WTC11 (cell line): ENCODE measurements around the gene WEE1. TPM values are rescaled to one million over a fixed set of nuclear protein-coding genes. Genes with fewer than 3 reads are reported as not detected.

Experiments used
- ATAC-seq: fragments of 200-7000 bp; cut with Tn5 transposase; 2 replicates; pipeline ENCODE4 v1.10.0; 2021; ENCODE audit warnings: mild to moderate bottlenecking, moderate library complexity
- CTCF ChIA-PET: fragments of 300-600 bp; sonication (Branson Sonifier 250); formaldehyde crosslinking; loops from one replicate; lab custom pipeline; 2021; ENCODE audit warnings: antibody characterized with exemption; lab: Charles Lee
- POLR2A ChIA-PET: fragments of 350-600 bp; sonication (Branson Sonifier 250); formaldehyde crosslinking; loops from one replicate; lab custom pipeline; 2021; ENCODE audit warnings: antibody characterized with exemption; lab: Charles Lee
- DNase-seq: peaks from one replicate; pipeline ENCODE4 v3.0.0; 2021; ENCODE audit warnings: low spot score
- H3K27ac Mint-ChIP-seq: 2 replicates; pipeline ENCODE4 v1.8.0; 2021; ENCODE audit warnings: mixed read lengths
- H3K27me3 Mint-ChIP-seq: 2 replicates; pipeline ENCODE4 v1.8.0; 2021; ENCODE audit warnings: low read depth, mild to moderate bottlenecking, moderate library complexity, mixed read lengths
- H3K36me3 Mint-ChIP-seq: 2 replicates; pipeline ENCODE4 v1.8.0; 2021; ENCODE audit warnings: mixed read lengths
- H3K4me1 Mint-ChIP-seq: 2 replicates; pipeline ENCODE4 v1.8.0; 2022; ENCODE audit warnings: mixed read lengths
- H3K4me3 Mint-ChIP-seq: 2 replicates; pipeline ENCODE4 v1.8.0; 2021; ENCODE audit warnings: mild to moderate bottlenecking, moderate library complexity, mixed read lengths
- H3K9me3 Mint-ChIP-seq: 2 replicates; pipeline ENCODE4 v1.8.0; 2021; ENCODE audit warnings: mixed read lengths
- CREB1 ChIP-seq: sonication (generic); formaldehyde crosslinking; IDR thresholded peaks from 2 replicates; pipeline ENCODE4 v1.8.0; 2023; ENCODE audit warnings: mild to moderate bottlenecking, missing genetic modification reagents
- ESRRA ChIP-seq: sonication (generic); formaldehyde crosslinking; IDR thresholded peaks from 2 replicates; pipeline ENCODE4 v1.8.1; 2022; ENCODE audit warnings: mild to moderate bottlenecking, missing genetic modification reagents, borderline replicate concordance
- FOXJ3 ChIP-seq: sonication (generic); formaldehyde crosslinking; IDR thresholded peaks from 2 replicates; pipeline ENCODE4 v1.9.0; 2021; ENCODE audit warnings: missing genetic modification reagents, mild to moderate bottlenecking, borderline replicate concordance
- FOXP1 ChIP-seq: sonication (generic); formaldehyde crosslinking; IDR thresholded peaks from 2 replicates; pipeline ENCODE4 v1.8.0; 2022; ENCODE audit warnings: missing genetic modification reagents, mild to moderate bottlenecking, moderate library complexity, borderline replicate concordance
- HMGA2 ChIP-seq: fragments of 250-450 bp; sonication (Bioruptor Pico); IDR thresholded peaks from 2 replicates; pipeline ENCODE4 v1.4.0; 2021; ENCODE audit warnings: mild to moderate bottlenecking, moderate library complexity
- IRF2 ChIP-seq: sonication (generic); formaldehyde crosslinking; IDR thresholded peaks from 2 replicates; pipeline ENCODE4 v1.8.0; 2022; ENCODE audit warnings: low read depth, missing genetic modification reagents, borderline replicate concordance
- JUN ChIP-seq: sonication (generic); formaldehyde crosslinking; IDR thresholded peaks from 2 replicates; pipeline ENCODE4 v1.8.0; 2023; ENCODE audit warnings: mild to moderate bottlenecking, missing genetic modification reagents
- NR1H2 ChIP-seq: sonication (generic); formaldehyde crosslinking; IDR thresholded peaks from 2 replicates; pipeline ENCODE4 v1.9.0; 2021; ENCODE audit warnings: mild to moderate bottlenecking, moderate library complexity, missing genetic modification reagents
- NR2C2 ChIP-seq: sonication (generic); formaldehyde crosslinking; IDR thresholded peaks from 2 replicates; pipeline ENCODE4 v1.8.0; 2022; ENCODE audit warnings: mild to moderate bottlenecking, missing genetic modification reagents
- PRRX2 ChIP-seq: fragments of 250-450 bp; sonication (Bioruptor Pico); IDR thresholded peaks from 2 replicates; pipeline ENCODE4 v1.8.0; 2021; ENCODE audit warnings: mild to moderate bottlenecking
- RELA ChIP-seq: sonication (generic); formaldehyde crosslinking; IDR thresholded peaks from 2 replicates; pipeline ENCODE4 v1.8.1; 2022; ENCODE audit warnings: missing genetic modification reagents, mild to moderate bottlenecking, borderline replicate concordance
- SMAD4 ChIP-seq: sonication (generic); formaldehyde crosslinking; IDR thresholded peaks from 2 replicates; pipeline ENCODE4 v1.8.0; 2022; ENCODE audit warnings: mild to moderate bottlenecking, missing genetic modification reagents
- SOX15 ChIP-seq: fragments of 250-450 bp; sonication (Bioruptor Pico); IDR thresholded peaks from 2 replicates; pipeline ENCODE4 v1.9.0; 2021; ENCODE audit warnings: mild to moderate bottlenecking
- SP1 ChIP-seq: sonication (generic); formaldehyde crosslinking; conservative IDR thresholded peaks from 2 replicates; pipeline ENCODE4 v1.8.1; 2022; ENCODE audit warnings: missing genetic modification reagents
- TEAD4 ChIP-seq: sonication (generic); formaldehyde crosslinking; IDR thresholded peaks from 2 replicates; pipeline ENCODE4 v1.8.0; 2022; ENCODE audit warnings: mild to moderate bottlenecking, missing genetic modification reagents
- TP53 ChIP-seq: sonication (generic); formaldehyde crosslinking; IDR thresholded peaks from 2 replicates; pipeline ENCODE4 v1.8.1; 2023; ENCODE audit warnings: mild to moderate bottlenecking, missing genetic modification reagents
- ZBTB21 ChIP-seq: sonication (generic); formaldehyde crosslinking; IDR thresholded peaks from 2 replicates; pipeline ENCODE4 v1.8.1; 2023; ENCODE audit warnings: mild to moderate bottlenecking, missing genetic modification reagents, borderline replicate concordance
- ZNF219 ChIP-seq: sonication (generic); formaldehyde crosslinking; IDR thresholded peaks from 2 replicates; pipeline ENCODE4 v1.8.0; 2023; ENCODE audit warnings: missing genetic modification reagents, mild to moderate bottlenecking, borderline replicate concordance
- total RNA-seq: library from RNA; stranded (reverse); gene quantifications from 3 replicates; pipeline ENCODE4 v1.2.3, GENCODE V29; 2021
- TF ChIP-seq, protein P1 (sequence below): sonication (generic); formaldehyde crosslinking; IDR thresholded peaks from 2 replicates; pipeline ENCODE4 v1.8.0; 2022; ENCODE audit warnings: mild to moderate bottlenecking, missing genetic modification reagents
- TF ChIP-seq, protein P2 (sequence below): sonication (generic); formaldehyde crosslinking; IDR thresholded peaks from 2 replicates; pipeline ENCODE4 v1.8.1; 2023; ENCODE audit warnings: mild to moderate bottlenecking, missing genetic modification reagents
- TF ChIP-seq, protein P3 (sequence below): sonication (generic); formaldehyde crosslinking; IDR thresholded peaks from 2 replicates; pipeline ENCODE4 v1.8.1; 2022; ENCODE audit warnings: missing genetic modification reagents, borderline replicate concordance
- TF ChIP-seq, protein P4 (sequence below): sonication (generic); formaldehyde crosslinking; IDR thresholded peaks from 2 replicates; pipeline ENCODE4 v1.8.0; 2022; ENCODE audit warnings: mild to moderate bottlenecking, missing genetic modification reagents
- TF ChIP-seq, protein P5 (sequence below): sonication (generic); formaldehyde crosslinking; IDR thresholded peaks from 2 replicates; pipeline ENCODE4 v1.8.1; 2023; ENCODE audit warnings: mild to moderate bottlenecking, missing genetic modification reagents, moderate library complexity
- TF ChIP-seq, protein P6 (sequence below): sonication (generic); formaldehyde crosslinking; conservative IDR thresholded peaks from 2 replicates; pipeline ENCODE4 v1.8.1; 2022; ENCODE audit warnings: mild to moderate bottlenecking, missing genetic modification reagents

The WEE1 gene
- total RNA-seq, 1 experiment from 2014 or later: 109 TPM

DNA sequence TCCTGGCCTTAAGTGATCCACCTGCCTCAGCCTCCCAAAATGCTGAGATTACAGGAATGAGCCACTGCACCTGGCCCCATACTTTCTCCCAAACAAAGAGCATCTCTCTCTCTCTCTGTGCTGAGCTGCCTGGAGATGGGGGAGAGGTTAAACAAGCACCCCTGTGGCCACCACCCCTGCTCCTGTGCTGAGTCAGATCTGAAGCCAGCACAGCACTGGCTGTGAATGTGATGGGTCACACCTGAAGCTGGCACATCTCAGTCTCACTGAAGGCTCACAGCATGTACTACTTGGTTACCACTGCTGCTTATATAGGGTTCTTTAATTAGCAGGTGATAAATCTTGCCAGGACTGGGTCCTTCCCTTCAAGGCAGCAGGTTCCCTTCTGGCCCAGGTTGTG is 10.8 kb upstream of the WEE1 start:
- Mint-ChIP-seq H3K36me3 (peaks cover 21% of the 10 kb centered on the region), H3K4me1 (peaks cover 18% of the 10 kb centered on the region), H3K27ac (no peak overlapping the region), H3K4me3 (no peak overlapping the region), H3K9me3 (peaks cover 27% of the 10 kb centered on the region), H3K27me3 (no peaks in the 10 kb centered on the region)
- TF ChIP-seq SOX15 (CRISPR knock-in tag): no peak
- no peak for TF ChIP-seq SP1 (CRISPR knock-in tag)
- no peak for TF ChIP-seq ZNF219 (CRISPR knock-in tag)
- TF ChIP-seq, protein P1, sequence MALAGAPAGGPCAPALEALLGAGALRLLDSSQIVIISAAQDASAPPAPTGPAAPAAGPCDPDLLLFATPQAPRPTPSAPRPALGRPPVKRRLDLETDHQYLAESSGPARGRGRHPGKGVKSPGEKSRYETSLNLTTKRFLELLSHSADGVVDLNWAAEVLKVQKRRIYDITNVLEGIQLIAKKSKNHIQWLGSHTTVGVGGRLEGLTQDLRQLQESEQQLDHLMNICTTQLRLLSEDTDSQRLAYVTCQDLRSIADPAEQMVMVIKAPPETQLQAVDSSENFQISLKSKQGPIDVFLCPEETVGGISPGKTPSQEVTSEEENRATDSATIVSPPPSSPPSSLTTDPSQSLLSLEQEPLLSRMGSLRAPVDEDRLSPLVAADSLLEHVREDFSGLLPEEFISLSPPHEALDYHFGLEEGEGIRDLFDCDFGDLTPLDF (CRISPR knock-in tag): no peak
- no peak for TF ChIP-seq HMGA2 (CRISPR knock-in tag)
- TF ChIP-seq TP53 (CRISPR knock-in tag): no peak
- DNase-seq (no peak), ATAC-seq (no peak)
- ChIA-PET POLR2A (interaction anchor here (0.8 to 1.7 kb wide), 2 partner anchors 11 to 1298 kb away, joined by 3 to 8 read pairs; partner anchors contain the start of gene WEE1), CTCF (interaction anchor here (1.4 to 5.1 kb wide), 2 partner anchors 28 to 56 kb away, joined by 4 to 28 read pairs; no protein-coding TSS in a partner anchor)

DNA sequence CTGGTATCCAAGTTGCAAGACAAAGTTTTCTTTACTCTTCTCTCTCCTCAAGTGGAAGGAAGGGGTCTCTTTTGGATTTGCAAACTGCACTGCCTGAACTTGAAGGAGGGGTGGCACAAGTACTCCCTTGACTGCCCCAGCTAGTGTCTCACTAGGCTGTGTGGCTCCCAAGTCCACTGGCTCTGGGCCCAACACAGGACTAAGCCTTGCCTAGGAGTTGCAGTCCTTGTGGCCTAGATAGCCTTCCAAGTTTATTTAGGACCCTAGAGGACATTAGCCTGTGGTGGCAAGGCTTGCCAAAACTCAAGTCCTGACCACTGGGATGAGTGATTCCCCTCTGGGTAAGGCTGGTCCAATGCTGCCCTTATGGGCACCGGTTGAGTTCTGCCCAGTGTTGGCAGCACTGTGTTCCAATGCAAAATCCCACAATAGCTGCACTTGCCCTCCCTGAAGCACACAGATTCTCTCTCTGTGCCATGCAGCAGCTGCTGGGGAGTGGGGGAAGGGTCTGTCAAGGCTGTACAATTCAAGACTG is 10.2 kb upstream of the WEE1 start:
- H3K36me3 Mint-ChIP-seq: peaks cover 21% of the 10 kb centered on the region
- TF ChIP-seq, protein P2, sequence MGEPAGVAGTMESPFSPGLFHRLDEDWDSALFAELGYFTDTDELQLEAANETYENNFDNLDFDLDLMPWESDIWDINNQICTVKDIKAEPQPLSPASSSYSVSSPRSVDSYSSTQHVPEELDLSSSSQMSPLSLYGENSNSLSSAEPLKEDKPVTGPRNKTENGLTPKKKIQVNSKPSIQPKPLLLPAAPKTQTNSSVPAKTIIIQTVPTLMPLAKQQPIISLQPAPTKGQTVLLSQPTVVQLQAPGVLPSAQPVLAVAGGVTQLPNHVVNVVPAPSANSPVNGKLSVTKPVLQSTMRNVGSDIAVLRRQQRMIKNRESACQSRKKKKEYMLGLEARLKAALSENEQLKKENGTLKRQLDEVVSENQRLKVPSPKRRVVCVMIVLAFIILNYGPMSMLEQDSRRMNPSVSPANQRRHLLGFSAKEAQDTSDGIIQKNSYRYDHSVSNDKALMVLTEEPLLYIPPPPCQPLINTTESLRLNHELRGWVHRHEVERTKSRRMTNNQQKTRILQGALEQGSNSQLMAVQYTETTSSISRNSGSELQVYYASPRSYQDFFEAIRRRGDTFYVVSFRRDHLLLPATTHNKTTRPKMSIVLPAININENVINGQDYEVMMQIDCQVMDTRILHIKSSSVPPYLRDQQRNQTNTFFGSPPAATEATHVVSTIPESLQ (CRISPR knock-in tag): no peak
- TF ChIP-seq TEAD4 (CRISPR knock-in tag) (no peak), ZBTB21 (CRISPR knock-in tag) (no peak), NR2C2 (no peak), FOXP1 (CRISPR knock-in tag) (no peak), NR1H2 (CRISPR knock-in tag) (no peak), CREB1 (CRISPR knock-in tag) (no peak), FOXJ3 (CRISPR knock-in tag) (no peak), IRF2 (CRISPR knock-in tag) (no peak), JUN (CRISPR knock-in tag) (no peak), SOX15 (CRISPR knock-in tag) (no peak), ESRRA (CRISPR knock-in tag) (no peak), SMAD4 (CRISPR knock-in tag) (no peak), PRRX2 (CRISPR knock-in tag) (no peak), RELA (CRISPR knock-in tag) (no peak)
- TF ChIP-seq, protein P3, sequence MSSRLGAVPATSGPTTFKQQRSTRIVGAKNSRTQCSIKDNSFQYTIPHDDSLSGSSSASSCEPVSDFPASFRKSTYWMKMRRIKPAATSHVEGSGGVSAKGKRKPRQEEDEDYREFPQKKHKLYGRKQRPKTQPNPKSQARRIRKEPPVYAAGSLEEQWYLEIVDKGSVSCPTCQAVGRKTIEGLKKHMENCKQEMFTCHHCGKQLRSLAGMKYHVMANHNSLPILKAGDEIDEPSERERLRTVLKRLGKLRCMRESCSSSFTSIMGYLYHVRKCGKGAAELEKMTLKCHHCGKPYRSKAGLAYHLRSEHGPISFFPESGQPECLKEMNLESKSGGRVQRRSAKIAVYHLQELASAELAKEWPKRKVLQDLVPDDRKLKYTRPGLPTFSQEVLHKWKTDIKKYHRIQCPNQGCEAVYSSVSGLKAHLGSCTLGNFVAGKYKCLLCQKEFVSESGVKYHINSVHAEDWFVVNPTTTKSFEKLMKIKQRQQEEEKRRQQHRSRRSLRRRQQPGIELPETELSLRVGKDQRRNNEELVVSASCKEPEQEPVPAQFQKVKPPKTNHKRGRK: no peak
- TF ChIP-seq, protein P4, sequence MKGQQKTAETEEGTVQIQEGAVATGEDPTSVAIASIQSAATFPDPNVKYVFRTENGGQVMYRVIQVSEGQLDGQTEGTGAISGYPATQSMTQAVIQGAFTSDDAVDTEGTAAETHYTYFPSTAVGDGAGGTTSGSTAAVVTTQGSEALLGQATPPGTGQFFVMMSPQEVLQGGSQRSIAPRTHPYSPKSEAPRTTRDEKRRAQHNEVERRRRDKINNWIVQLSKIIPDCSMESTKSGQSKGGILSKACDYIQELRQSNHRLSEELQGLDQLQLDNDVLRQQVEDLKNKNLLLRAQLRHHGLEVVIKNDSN (CRISPR knock-in tag): no peak
- TF ChIP-seq, protein P5, sequence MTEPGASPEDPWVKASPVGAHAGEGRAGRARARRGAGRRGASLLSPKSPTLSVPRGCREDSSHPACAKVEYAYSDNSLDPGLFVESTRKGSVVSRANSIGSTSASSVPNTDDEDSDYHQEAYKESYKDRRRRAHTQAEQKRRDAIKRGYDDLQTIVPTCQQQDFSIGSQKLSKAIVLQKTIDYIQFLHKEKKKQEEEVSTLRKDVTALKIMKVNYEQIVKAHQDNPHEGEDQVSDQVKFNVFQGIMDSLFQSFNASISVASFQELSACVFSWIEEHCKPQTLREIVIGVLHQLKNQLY (CRISPR knock-in tag): no peak
- TF ChIP-seq, protein P6, sequence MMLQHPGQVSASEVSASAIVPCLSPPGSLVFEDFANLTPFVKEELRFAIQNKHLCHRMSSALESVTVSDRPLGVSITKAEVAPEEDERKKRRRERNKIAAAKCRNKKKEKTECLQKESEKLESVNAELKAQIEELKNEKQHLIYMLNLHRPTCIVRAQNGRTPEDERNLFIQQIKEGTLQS (CRISPR knock-in tag): no peak
- ChIA-PET POLR2A (interaction anchor here (1.7 kb wide), 1 partner anchor 10 kb away, joined by 8 read pairs; the partner anchor contains the start of gene WEE1), CTCF (interaction anchor here (1.3 to 5.1 kb wide), 2 partner anchors 29 to 50 kb away, joined by 4 to 28 read pairs; no protein-coding TSS in a partner anchor)
- no peaks in the 10 kb centered on the region for H3K27me3 Mint-ChIP-seq
- ATAC-seq (no peak), DNase-seq (no peak)
- no peak overlapping the region for H3K4me3 Mint-ChIP-seq
- H3K4me1 Mint-ChIP-seq: peaks cover 23% of the 10 kb centered on the region
- H3K27ac Mint-ChIP-seq: no peak overlapping the region
- H3K9me3 Mint-ChIP-seq: peaks cover 27% of the 10 kb centered on the region
